ENCODE data around the gene DOCK11. TPM values are rescaled to one million over a fixed set of nuclear protein-coding genes. Genes with fewer than 3 reads are reported as not detected.

DOCK11 gene
- total and polyA plus RNA-seq, 2 of the 4 experiments (the other 2 are of a cell fraction): 3.9 to 13.1 TPM

- no peak overlapping the region for H3K9ac ChIP-seq (ENCODE audit: low read depth, low read length)
- no peak overlapping the region for H4K91ac ChIP-seq (ENCODE audit: insufficient read depth, low read depth, low read length)
- no peaks in the 10 kb centered on the region for H3K79me1 ChIP-seq (ENCODE audit: low read depth in 1 of 2, low read length in 2 of 2)
- no peak overlapping the region for H2BK120ac ChIP-seq (ENCODE audit: low read depth, low read length)
- no peak overlapping the region for H4K8ac ChIP-seq (ENCODE audit: low read depth in 2 of 2, low read length in 2 of 2)
- no peak overlapping the region for H2BK5ac ChIP-seq (ENCODE audit: low read depth, low read length, poor library complexity, severe bottlenecking)
- TF ChIP-seq MAFK (IDR thresholded peaks at IDR 0.05; ENCODE audit: low read depth, low read length) (no peak), SMC3 (IDR thresholded peaks at IDR 0.05; ENCODE audit: low read depth, low read length) (no peak), MAZ (IDR thresholded peaks at IDR 0.05; ENCODE audit: borderline replicate concordance, low read depth, low read length) (no peak), NFE2L2 (IDR thresholded peaks at IDR 0.05; ENCODE audit: low read depth, low read length) (no peak)
- no peak overlapping the region for H2AK5ac ChIP-seq (ENCODE audit: low read depth, low read length)
- H3K9me3 ChIP-seq (ENCODE audit: control insufficient read depth, insufficient read depth, low read length): no peaks in the 10 kb centered on the region
- H3K18ac ChIP-seq (ENCODE audit: low read depth, low read length): no peak overlapping the region
- H3K27ac ChIP-seq (ENCODE audit: insufficient read depth, low read length): no peak overlapping the region
- no peaks in the 10 kb centered on the region for H3K27me3 ChIP-seq (ENCODE audit: control insufficient read depth, insufficient read depth, low read length)
- dilution Hi-C loops (cut with HindIII; ENCODE audit: low sequenced_read_pairs, unreplicated experiment) (no loop called here), in situ Hi-C loops (cut with MboI; ENCODE audit: low sequenced_read_pairs) (no loop called here), intact Hi-C loops (cut with micrococcal nuclease) (no loop called here)
- no peak overlapping the region for H3K14ac ChIP-seq (replicated peaks; ENCODE audit: low read depth, low read length)
- no peak overlapping the region for H3K23ac ChIP-seq (ENCODE audit: low read depth, low read length)
- ATAC-seq (ENCODE audit: low read depth) (no peak), DNase-seq (no peak)
- POLR2A ChIA-PET (ENCODE audit: unreplicated experiment): no interaction called here
- no peaks in the 10 kb centered on the region for H3K36me3 ChIP-seq (ENCODE audit: control insufficient read depth, insufficient read depth, low read length)
- H3K56ac ChIP-seq (ENCODE audit: extremely low read depth, insufficient read depth, low read length): no peak overlapping the region
- no peak overlapping the region for H2BK20ac ChIP-seq (ENCODE audit: low read depth, low read length)
- no peaks in the 10 kb centered on the region for H3K9me1 ChIP-seq (ENCODE audit: insufficient read depth, low read length)
- H3K4ac ChIP-seq (ENCODE audit: low read depth, low read length): no peak overlapping the region
- no peak overlapping the region for H4K5ac ChIP-seq (ENCODE audit: low read depth, low read length)
- H2AFZ ChIP-seq (replicated peaks; ENCODE audit: low read length, poor library complexity): no peak overlapping the region
- H2AK9ac ChIP-seq (replicated peaks; ENCODE audit: low read depth, low read length, poor library complexity): no peak overlapping the region
- H2BK15ac ChIP-seq (ENCODE audit: low read depth, low read length): no peak overlapping the region
- CTCF ChIA-PET: no interaction called here
- no peak overlapping the region for H3K4me2 ChIP-seq (ENCODE audit: low read depth, low read length)
- BruUV-seq (replicated peaks): no TSS peak
- 67% methylated on average over 2 of the region's 3 CpGs; no CpG with 5 or more reads in 1 of the 2 experiments for WGBS, 2 experiments (ENCODE audit: extremely low coverage in 2 of 2, insufficient read length in 1 of 2)
- no peak overlapping the region for H3K4me3 ChIP-seq (ENCODE audit: insufficient read depth, low read depth, low read length)
- H4K20me1 ChIP-seq (ENCODE audit: insufficient read depth, low read length): no peaks in the 10 kb centered on the region
- H3K4me1 ChIP-seq (ENCODE audit: control insufficient read depth, insufficient read depth, low read length): no peaks in the 10 kb centered on the region
These were observed 76.2 kb downstream of the DOCK11 start for GRCh38 chrX:118571836-118572235.
